MCF 10A (cell line): Measurements from ENCODE around the gene KCNMA1. TPM values are rescaled to one million over a fixed set of nuclear protein-coding genes. Genes with fewer than 3 reads are reported as not detected.

Experiments
- BruUV-seq: library from RNA; stranded (reverse); fragments of 400-500 nt; replicated peaks from 2 replicates; lab custom pipeline; 2021; lab: Mats Ljungman, UMichigan
- CTCF ChIA-PET: fragments of 300-600 bp; sonication (Branson Sonifier 250); formaldehyde crosslinking; extraction: SDS; loops from one replicate; lab custom pipeline; 2021; ENCODE audit warnings: antibody characterized with exemption, inconsistent platforms; lab: Yijun Ruan, JAX
- POLR2A ChIA-PET: fragments of 300-600, 350-650 bp; sonication (Branson Sonifier 250); formaldehyde crosslinking; extraction: SDS; loops from one replicate; lab custom pipeline; 2020; ENCODE audit warnings: antibody characterized with exemption, inconsistent platforms; lab: Yijun Ruan, JAX
- DNase-seq: peaks from one replicate; pipeline ENCODE4 v3.0.0-alpha.2; 2018; ENCODE audit not compliant: unreplicated experiment
- H3K27ac Mint-ChIP-seq: one replicate; pipeline ENCODE4 v1.8.0; 2022; ENCODE audit warnings: mild to moderate bottlenecking, low read depth, mixed read lengths; ENCODE audit not compliant: unreplicated experiment
- H3K27me3 Mint-ChIP-seq: one replicate; pipeline ENCODE4 v1.8.0; 2022; ENCODE audit warnings: mixed read lengths; ENCODE audit not compliant: insufficient read depth, unreplicated experiment
- H3K36me3 Mint-ChIP-seq: one replicate; pipeline ENCODE4 v1.8.0; 2022; ENCODE audit warnings: mild to moderate bottlenecking, moderate library complexity, mixed read lengths; ENCODE audit not compliant: insufficient read depth, unreplicated experiment
- H3K4me1 Mint-ChIP-seq: one replicate; pipeline ENCODE4 v1.8.0; 2022; ENCODE audit warnings: mixed read lengths; ENCODE audit not compliant: insufficient read depth, unreplicated experiment
- H3K4me3 Mint-ChIP-seq: one replicate; pipeline ENCODE4 v1.8.0; 2022; ENCODE audit warnings: mild to moderate bottlenecking, moderate library complexity, mixed read lengths; ENCODE audit not compliant: unreplicated experiment
- H3K9me3 Mint-ChIP-seq: one replicate; pipeline ENCODE4 v1.8.0; 2022; ENCODE audit warnings: mixed read lengths; ENCODE audit not compliant: unreplicated experiment
- intact Hi-C: fragments of 100-400 bp; cut with micrococcal nuclease; formaldehyde crosslinking; loops from 2 replicates; pipeline ENCODE4 v1.14.1; 2022
- total RNA-seq: library from RNA; stranded (reverse); gene quantifications from 2 replicates; pipeline ENCODE4 v1.2.3, GENCODE V29; 2022
- TF ChIP-seq, protein P1 (sequence below): fragments of 200-600 bp; IDR thresholded peaks from one replicate; pipeline ENCODE4 v1.8.0; 2022; ENCODE audit warnings: antibody characterized with exemption, mild to moderate bottlenecking; ENCODE audit not compliant: unreplicated experiment

Gene KCNMA1
- total RNA-seq, 1 experiment from 2014 or later = 7.5 TPM

DNA sequence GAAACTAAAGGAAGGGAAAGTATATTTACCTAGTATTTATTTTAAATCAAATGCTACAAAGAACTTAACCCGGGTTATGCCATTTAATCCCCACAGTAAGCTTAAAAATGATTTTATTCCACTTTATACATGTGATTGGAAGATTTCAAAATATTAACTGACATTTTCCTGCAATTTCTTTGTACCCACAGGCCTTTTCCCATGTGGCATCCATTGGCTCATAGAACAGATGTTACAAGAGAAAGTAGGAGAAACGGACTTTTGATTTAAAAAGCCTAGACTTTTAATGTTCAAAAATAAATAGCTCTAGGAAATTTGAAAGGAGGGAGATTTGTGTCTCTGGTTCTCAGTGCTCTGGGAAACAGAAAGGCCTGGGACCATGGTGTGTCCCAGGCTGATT is 807.9 kb downstream of the KCNMA1 start:
- no peak overlapping the region for H3K4me3 Mint-ChIP-seq
- BruUV-seq = no TSS peak
- POLR2A ChIA-PET = interaction anchor here (0.5 kb wide), 1 partner anchor 588 kb away, joined by 3 read pairs; no protein-coding TSS in a partner anchor
- intact Hi-C loops = no loop called here
- DNase-seq = no peak
- H3K36me3 Mint-ChIP-seq = no peaks in the 10 kb centered on the region
- H3K4me1 Mint-ChIP-seq = no peaks in the 10 kb centered on the region
- H3K27me3 Mint-ChIP-seq = no peaks in the 10 kb centered on the region
- no peaks in the 10 kb centered on the region for H3K9me3 Mint-ChIP-seq
- CTCF ChIA-PET = no interaction called here
- H3K27ac Mint-ChIP-seq = no peak overlapping the region
- TF ChIP-seq, protein P1, sequence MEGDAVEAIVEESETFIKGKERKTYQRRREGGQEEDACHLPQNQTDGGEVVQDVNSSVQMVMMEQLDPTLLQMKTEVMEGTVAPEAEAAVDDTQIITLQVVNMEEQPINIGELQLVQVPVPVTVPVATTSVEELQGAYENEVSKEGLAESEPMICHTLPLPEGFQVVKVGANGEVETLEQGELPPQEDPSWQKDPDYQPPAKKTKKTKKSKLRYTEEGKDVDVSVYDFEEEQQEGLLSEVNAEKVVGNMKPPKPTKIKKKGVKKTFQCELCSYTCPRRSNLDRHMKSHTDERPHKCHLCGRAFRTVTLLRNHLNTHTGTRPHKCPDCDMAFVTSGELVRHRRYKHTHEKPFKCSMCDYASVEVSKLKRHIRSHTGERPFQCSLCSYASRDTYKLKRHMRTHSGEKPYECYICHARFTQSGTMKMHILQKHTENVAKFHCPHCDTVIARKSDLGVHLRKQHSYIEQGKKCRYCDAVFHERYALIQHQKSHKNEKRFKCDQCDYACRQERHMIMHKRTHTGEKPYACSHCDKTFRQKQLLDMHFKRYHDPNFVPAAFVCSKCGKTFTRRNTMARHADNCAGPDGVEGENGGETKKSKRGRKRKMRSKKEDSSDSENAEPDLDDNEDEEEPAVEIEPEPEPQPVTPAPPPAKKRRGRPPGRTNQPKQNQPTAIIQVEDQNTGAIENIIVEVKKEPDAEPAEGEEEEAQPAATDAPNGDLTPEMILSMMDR = no peak
